ENCODE data around the gene FGFR3.

The FGFR3 gene

GRCh38 chr4:1756893-1757779 is 36.0 kb upstream of the FGFR3 start:
- DNase-seq: no peak

GRCh38 chr4:1757836-1758235 is 35.3 kb upstream of the FGFR3 start:
- DNase-seq: no peak

DNA sequence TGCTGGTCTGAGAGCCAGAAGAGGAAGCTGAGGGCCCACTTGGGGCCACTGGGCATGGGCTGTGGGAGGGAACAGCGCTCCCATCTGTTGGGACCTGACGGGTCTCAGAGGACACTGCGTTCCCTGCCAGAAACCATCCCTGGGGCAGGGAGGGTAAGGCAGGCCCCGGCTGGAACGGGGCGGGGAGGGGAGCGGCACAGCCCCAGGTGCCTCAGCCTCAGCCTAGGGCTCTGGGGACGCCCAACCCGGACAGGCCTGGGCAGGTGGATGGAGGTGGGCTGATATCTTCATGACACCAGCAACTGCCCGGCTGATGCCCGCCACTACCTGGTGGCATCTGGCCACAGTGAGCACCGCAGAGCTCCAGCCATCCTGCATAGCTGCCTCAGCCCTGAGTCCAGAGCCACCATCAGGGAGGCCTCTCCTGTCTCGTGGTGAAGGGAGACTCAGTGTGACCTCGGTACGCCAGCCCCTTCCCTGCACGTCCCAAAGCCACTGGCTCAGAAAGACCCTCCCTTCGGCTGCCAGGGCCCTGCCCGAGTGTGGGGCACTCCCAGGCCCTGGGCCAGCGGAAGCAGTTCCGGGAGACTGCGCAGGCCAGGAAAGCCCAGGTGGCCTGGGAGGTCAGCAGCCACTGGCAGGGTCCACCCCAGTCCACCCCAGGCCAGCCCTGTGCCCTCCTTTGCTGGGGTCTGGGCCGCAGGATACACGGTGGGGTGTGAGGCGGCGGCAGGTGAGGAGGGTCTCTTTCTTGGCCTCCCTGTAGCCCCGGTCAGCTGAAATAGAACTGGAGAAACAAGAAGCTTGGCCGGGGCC is 34.6 kb upstream of the FGFR3 start:
- DNase-seq: no peak

GRCh38 chr4:1759170-1759817 is 33.8 kb upstream of the FGFR3 start:
- no peak for DNase-seq

- DNase-seq: no peak
These were observed 33.3 kb upstream of the FGFR3 start for GRCh38 chr4:1759818-1760223.

DNA sequence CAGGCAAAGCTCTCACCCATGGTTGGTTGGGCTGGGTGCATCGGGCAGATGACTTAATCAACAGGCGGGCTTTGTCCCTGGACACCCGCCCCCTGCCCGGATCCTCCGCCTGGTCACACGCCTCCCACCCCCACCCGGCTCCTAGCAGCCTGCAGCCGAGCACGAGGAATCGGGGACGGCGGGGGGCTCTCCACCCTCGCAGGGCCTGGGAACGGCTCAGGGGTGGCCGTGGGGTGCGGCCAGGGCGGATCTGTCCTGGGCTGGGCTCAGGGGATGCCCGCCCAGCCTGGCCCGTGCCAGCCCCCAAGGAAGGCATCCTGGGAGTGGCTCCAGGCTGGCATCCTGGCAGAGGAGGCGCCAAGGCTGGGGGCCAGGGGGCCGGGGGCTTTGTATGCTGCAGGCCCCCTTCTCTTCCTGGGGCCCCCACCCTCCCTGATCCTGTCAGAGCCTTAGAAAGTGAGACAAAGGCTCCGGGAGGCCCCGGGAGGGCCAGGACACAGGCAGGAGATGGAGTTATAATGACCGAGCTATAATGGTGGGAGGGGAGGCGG is 32.5 kb upstream of the FGFR3 start:
- DNase-seq: no peak

GRCh38 chr4:1761130-1761689 is 31.9 kb upstream of the FGFR3 start:
- no peak for DNase-seq

DNA sequence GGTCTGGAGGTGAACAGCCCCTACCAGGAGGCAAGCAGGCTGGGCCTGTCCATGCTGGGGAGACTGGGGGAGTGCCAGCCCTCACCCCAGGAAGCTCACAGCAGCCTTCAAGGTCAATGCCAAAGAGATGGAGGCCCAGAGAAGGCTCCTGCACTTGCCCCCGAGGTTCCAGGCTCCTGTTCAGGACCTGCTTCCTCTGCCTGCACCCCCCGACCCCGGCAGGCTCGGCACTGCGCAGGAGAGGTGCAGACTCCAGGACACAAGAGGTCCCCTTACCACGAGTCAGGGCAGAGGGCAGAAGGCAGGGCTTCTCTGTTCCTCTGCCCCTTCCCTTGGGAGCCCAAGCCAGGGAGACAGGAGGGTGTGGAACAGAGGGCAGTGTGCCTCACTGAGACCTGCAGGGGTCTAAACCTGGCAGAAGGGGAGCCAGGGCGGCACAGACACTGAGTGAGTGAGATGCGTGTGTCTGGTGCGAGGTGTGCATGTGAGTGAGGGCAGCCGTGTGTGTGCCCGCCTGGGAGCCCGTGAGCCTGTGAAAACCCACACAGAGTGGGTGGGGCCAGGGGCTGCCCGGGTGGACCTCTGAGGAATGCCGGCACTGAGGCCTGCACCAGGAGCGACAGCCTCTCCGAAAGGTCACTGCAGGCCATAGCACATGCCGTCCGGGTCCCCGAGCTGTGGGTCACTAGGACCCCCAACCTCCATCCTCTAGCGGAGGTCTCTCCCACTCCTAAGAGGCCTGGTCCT is 30.7 kb upstream of the FGFR3 start:
- no peak for DNase-seq

GRCh38 chr4:1763070-1763549 is 30.0 kb upstream of the FGFR3 start:
- no peak for DNase-seq

- no peak for DNase-seq
These were observed 29.5 kb upstream of the FGFR3 start for GRCh38 chr4:1763550-1764080.

DNA sequence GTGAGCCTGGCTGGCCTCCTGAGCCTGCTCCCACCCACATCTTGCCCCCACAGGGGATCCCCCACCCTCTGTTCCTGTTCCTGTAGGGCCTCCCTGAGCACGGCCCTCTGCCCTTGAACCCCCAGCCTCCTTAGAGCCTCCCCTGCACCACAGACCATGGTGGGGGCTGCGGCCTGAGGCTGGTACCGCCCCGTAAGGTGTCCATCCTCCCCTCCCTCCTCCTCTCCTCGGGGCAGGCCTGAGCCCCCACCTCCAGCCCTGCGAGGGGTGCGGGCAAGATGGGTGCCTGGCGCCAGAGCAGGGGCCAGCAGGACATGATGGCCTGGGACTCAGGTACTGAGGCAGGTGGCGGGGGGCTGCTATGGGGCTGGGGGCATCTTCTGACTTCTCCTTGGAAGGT is 28.4 kb upstream of the FGFR3 start:
- no peak for DNase-seq

- no peak for DNase-seq
These were observed 27.6 kb upstream of the FGFR3 start for GRCh38 chr4:1765409-1766072.

DNA sequence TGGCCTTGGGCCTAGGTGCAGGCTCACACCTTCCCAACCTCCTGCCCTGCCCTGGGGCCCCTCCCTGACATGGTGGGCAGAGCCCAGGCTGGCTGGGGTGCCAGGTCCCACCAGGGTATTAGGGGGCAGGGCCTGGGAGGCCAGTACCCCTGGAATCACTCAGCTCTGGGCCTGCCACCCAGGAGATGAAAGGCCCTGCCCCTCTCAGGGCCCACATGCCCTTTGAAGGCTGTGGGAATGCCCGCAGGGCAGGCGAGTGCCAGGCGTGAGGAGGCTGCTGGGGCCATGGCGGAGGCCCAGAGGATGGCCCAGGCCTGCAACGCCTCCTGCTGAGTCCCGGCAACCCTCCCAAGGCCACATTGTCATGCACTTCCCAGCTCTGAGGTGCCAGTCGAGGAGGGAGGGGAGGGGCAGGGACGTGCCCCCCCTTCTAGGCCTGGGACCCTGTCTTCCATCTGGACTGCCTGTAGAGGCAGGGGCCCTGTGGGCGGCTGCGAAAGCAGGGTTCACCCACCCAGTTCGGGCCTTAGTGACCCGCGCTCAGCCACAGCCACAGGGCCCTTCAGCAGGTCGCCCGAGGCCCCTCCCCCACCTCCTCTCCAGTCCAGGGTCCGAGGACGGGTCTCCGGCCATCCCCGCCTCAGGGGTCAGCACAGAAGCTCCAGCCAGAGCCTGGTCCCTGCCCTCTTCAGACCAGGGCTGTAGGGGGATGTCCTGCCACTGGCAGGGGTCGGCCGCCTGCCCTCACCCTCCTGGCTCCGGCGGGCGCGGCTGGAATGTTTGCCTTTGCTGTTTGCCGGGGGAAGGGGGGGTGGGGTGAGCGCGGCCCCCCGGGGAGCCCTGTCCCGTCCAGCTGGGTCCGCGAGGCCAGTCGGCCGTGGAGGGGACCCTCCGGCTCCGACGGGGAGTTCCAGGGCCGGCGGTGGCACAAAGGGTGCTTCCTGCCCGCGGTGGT is 26.7 kb upstream of the FGFR3 start:
- DNase-seq: no peak

- DNase-seq: no peak
These were observed 25.9 kb upstream of the FGFR3 start for GRCh38 chr4:1767061-1767769.

DNA sequence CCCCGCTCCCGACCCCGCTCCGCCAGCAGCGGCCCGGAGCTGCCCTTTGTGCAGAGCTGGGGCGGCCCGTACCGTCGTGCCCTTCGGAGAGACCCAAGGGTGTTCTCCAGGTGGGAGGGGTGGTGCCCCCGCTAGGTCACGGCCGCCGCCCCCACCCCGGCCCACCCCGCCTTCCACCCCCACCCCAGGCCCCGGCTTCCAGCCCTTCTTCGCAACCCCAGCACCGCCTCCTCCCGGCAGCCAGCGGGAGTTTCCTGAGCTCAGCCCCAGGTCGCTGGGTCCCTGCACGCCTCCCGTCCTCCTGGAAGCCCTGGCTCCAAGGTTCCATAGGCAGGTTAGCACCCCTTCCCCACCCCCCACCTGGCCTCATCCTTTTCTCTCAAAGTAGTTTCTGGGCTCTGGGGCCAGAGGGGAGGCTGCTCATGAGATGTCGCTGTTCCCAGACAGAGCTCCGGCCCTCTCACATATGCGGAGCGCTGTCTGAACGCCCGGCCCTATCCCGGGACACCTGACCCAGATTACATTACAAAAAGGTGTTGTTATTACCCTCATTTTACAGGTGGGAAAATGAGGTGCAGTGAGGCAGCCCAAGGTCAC is 25.2 kb upstream of the FGFR3 start:
- no peak for DNase-seq

- no peak for DNase-seq
These were observed 24.6 kb upstream of the FGFR3 start for GRCh38 chr4:1768367-1769034.

GRCh38 chr4:1769692-1770091 is 23.4 kb upstream of the FGFR3 start:
- no peak for DNase-seq

- DNase-seq: no peak
These were observed 22.8 kb upstream of the FGFR3 start for GRCh38 chr4:1770245-1770644.

All from kidney glomerular epithelial cell (primary cell).